H9 (cell line): Measurements from ENCODE around the gene GCN1. TPM values are rescaled to one million over a fixed set of nuclear protein-coding genes. Genes with fewer than 3 reads are reported as not detected.

Experiments
- DNase-seq: peaks from one replicate; pipeline ENCODE4 v3.0.0-alpha.2; 2017
- H2AFZ ChIP-seq: one replicate; pipeline ENCODE4 v1.6.1; 2013; ENCODE audit warnings: mild to moderate bottlenecking, low read length, control low read depth, moderate library complexity
- H2AK5ac ChIP-seq: 2 replicates; pipeline ENCODE4 v1.6.1; 2013; ENCODE audit warnings: low read length, control low read depth, mixed read lengths; ENCODE audit not compliant: insufficient read length
- H2BK120ac ChIP-seq: one replicate; pipeline ENCODE4 v1.6.1; 2013; ENCODE audit warnings: low read depth, mild to moderate bottlenecking, low read length, control low read depth, inconsistent platforms; ENCODE audit not compliant: poor library complexity, severe bottlenecking
- H2BK12ac ChIP-seq: 2 replicates; pipeline ENCODE4 v1.6.1; 2013; ENCODE audit warnings: low read length, control low read depth, mixed read lengths, low read depth; ENCODE audit not compliant: insufficient read length
- H2BK15ac ChIP-seq: 2 replicates; pipeline ENCODE4 v1.6.1; 2013; ENCODE audit warnings: low read depth, low read length, control low read depth
- H2BK20ac ChIP-seq: one replicate; pipeline ENCODE4 v1.6.1; 2013; ENCODE audit warnings: low read depth, mild to moderate bottlenecking, low read length, control low read depth, inconsistent platforms; ENCODE audit not compliant: poor library complexity, severe bottlenecking
- H2BK5ac ChIP-seq: 2 replicates; pipeline ENCODE4 v1.6.1; 2013; ENCODE audit warnings: low read length, control low read depth, mixed read lengths; ENCODE audit not compliant: insufficient read length
- H3K14ac ChIP-seq: 2 replicates; pipeline ENCODE4 v1.6.1; 2013; ENCODE audit warnings: low read length, control low read depth; ENCODE audit not compliant: insufficient read depth
- H3K18ac ChIP-seq: 2 replicates; pipeline ENCODE4 v1.6.1; 2013; ENCODE audit warnings: low read depth, mild to moderate bottlenecking, mixed read lengths, low read length, control low read depth; ENCODE audit not compliant: insufficient read length
- H3K23ac ChIP-seq: 2 replicates; pipeline ENCODE4 v1.6.1; 2013; ENCODE audit warnings: low read length, control low read depth, mixed read lengths, low read depth; ENCODE audit not compliant: insufficient read length
- H3K23me2 ChIP-seq: 2 replicates; pipeline ENCODE4 v1.6.1; 2013; ENCODE audit warnings: low read depth, mild to moderate bottlenecking, mixed read lengths, low read length, control low read depth; ENCODE audit not compliant: insufficient read length, poor library complexity, severe bottlenecking
- H3K27ac ChIP-seq: 2 replicates; pipeline ENCODE4 v1.5.1; 2013; ENCODE audit warnings: low read length, control low read depth, mixed read lengths, low read depth; ENCODE audit not compliant: insufficient read length
- H3K27me3 ChIP-seq: 2 replicates; pipeline ENCODE4 v1.6.1; 2013; ENCODE audit warnings: low read length, control low read depth, inconsistent platforms; ENCODE audit not compliant: insufficient read depth
- H3K4ac ChIP-seq: 2 replicates; pipeline ENCODE4 v1.6.1; 2013; ENCODE audit warnings: low read depth, mild to moderate bottlenecking, control low read depth, inconsistent platforms, low read length, moderate library complexity
- H3K4me1 ChIP-seq: 2 replicates; pipeline ENCODE4 v1.6.1; 2013; ENCODE audit warnings: low read length, control low read depth, inconsistent platforms; ENCODE audit not compliant: insufficient read depth
- H3K4me2 ChIP-seq: 2 replicates; pipeline ENCODE4 v1.6.1; 2013; ENCODE audit warnings: low read length, control low read depth, mixed read lengths; ENCODE audit not compliant: insufficient read length, insufficient read depth
- H3K56ac ChIP-seq: 2 replicates; pipeline ENCODE4 v1.6.1; 2013; ENCODE audit warnings: low read depth, mild to moderate bottlenecking, mixed read lengths, low read length, control low read depth; ENCODE audit not compliant: insufficient read length
- H3K79me1 ChIP-seq: 2 replicates; pipeline ENCODE4 v1.6.1; 2013; ENCODE audit warnings: low read depth, mild to moderate bottlenecking, moderate library complexity, low read length, control low read depth, inconsistent platforms; ENCODE audit not compliant: insufficient read depth, poor library complexity, severe bottlenecking
- H3K79me2 ChIP-seq: 2 replicates; pipeline ENCODE4 v1.6.1; 2013; ENCODE audit warnings: low read length, control low read depth, inconsistent platforms; ENCODE audit not compliant: insufficient read depth
- H3K9ac ChIP-seq: 2 replicates; pipeline ENCODE4 v1.6.1; 2013; ENCODE audit warnings: low read length, control low read depth, mixed read lengths; ENCODE audit not compliant: insufficient read length; ENCODE audit errors: extremely low read depth
- H3K9me3 ChIP-seq: one replicate; pipeline ENCODE4 v1.6.1; 2013; ENCODE audit warnings: low read depth, low read length, inconsistent platforms; ENCODE audit not compliant: control insufficient read depth
- H3T11ph ChIP-seq: one replicate; pipeline ENCODE4 v1.6.1; 2013; ENCODE audit warnings: mild to moderate bottlenecking, low read length, control low read depth, inconsistent platforms
- H4K20me1 ChIP-seq: one replicate; pipeline ENCODE4 v1.6.1; 2013; ENCODE audit not compliant: control insufficient read depth, insufficient read length, insufficient read depth
- H4K5ac ChIP-seq: 2 replicates; pipeline ENCODE4 v1.6.1; 2013; ENCODE audit warnings: low read depth, mild to moderate bottlenecking, mixed read lengths, low read length, control low read depth; ENCODE audit not compliant: insufficient read length
- H4K8ac ChIP-seq: replicated peaks from 2 replicates; pipeline ENCODE4 v1.6.1; 2013; ENCODE audit warnings: low read length, control low read depth, mixed read lengths, low read depth; ENCODE audit not compliant: insufficient read length
- H4K91ac ChIP-seq: 2 replicates; pipeline ENCODE4 v1.6.1; 2013; ENCODE audit warnings: low read depth, mild to moderate bottlenecking, moderate library complexity, mixed read lengths, low read length, control low read depth; ENCODE audit not compliant: insufficient read length
- H3K27ac Mint-ChIP-seq, 3 experiments: 2 replicates in 2 of 3; 3 replicates in 1 of 3; pipeline ENCODE4 v1.8.0; 2020 to 2021; ENCODE audit warnings: mixed read lengths in 3 of 3, mild to moderate bottlenecking in 1 of 3, moderate library complexity in 1 of 3
- H3K27me3 Mint-ChIP-seq: 2 replicates; pipeline ENCODE4 v1.8.0; 2021; ENCODE audit warnings: low read depth, mild to moderate bottlenecking, moderate library complexity, mixed read lengths
- H3K36me3 Mint-ChIP-seq, 3 experiments: 2 replicates in 2 of 3; 3 replicates in 1 of 3; pipeline ENCODE4 v1.8.0; 2020 to 2021; ENCODE audit warnings: low read depth in 3 of 3, mixed read lengths in 3 of 3; ENCODE audit not compliant: insufficient read depth in 1 of 3
- H3K4me1 Mint-ChIP-seq, 2 experiments: 2 replicates each; pipeline ENCODE4 v1.8.0; 2020; ENCODE audit warnings: mixed read lengths in 2 of 2
- H3K4me3 Mint-ChIP-seq, 2 experiments: 2 replicates in 1 of 2; 3 replicates in 1 of 2; pipeline ENCODE4 v1.8.0; 2020 to 2021; ENCODE audit warnings: mild to moderate bottlenecking in 2 of 2, mixed read lengths in 2 of 2, moderate library complexity in 1 of 2
- H3K9me3 Mint-ChIP-seq, 2 experiments: 2 replicates in 1 of 2; 3 replicates in 1 of 2; pipeline ENCODE4 v1.8.0; 2020; ENCODE audit warnings: mild to moderate bottlenecking in 2 of 2, mixed read lengths in 2 of 2, moderate library complexity in 1 of 2
- WGBS: extraction: QIAGEN DNeasy Blood & Tissue Kit; methylation state at CpG from one replicate; pipeline ENCODE4 v1.1.7; 2013; ENCODE audit warnings: missing lambda C conversion rate, low lambda C conversion rate, mixed read lengths; ENCODE audit not compliant: insufficient read length; ENCODE audit errors: extremely low coverage; 5-methylcytosine and 5-hydroxymethylcytosine counted together
- total RNA-seq: library from RNA; stranded (reverse); gene quantifications from 2 replicates; pipeline ENCODE4 v1.2.1, GENCODE V29; 2021
- TF ChIP-seq, protein P1 (sequence below): fragments of 200-600 bp; sonication (generic); conservative IDR thresholded peaks from 3 replicates; pipeline ENCODE4 v1.8.0; 2021; ENCODE audit warnings: antibody characterized with exemption, mild to moderate bottlenecking

Gene GCN1
- total RNA-seq, 1 experiment from 2014 or later = 137 TPM

DNA sequence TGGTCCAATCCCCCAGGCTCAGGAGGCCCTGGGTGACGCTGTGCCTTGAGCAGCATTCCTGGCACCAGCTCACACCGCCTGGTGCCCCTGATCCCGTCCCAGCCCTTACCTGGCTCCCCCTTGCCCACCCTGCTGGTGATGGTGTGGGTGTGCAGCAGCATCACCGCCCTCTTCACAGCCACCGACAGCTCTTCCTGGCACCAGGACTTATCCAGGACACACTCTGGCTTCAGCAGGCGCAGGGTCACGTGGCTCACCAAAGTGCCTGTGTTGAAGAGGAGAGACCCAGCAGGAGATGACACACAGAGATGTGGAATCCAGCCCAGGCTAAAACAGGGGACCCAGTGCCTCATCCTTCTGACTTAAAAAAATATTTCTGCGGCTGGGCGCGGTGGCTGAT, 36.2 kb downstream of the GCN1 start:
- TF ChIP-seq, protein P1, sequence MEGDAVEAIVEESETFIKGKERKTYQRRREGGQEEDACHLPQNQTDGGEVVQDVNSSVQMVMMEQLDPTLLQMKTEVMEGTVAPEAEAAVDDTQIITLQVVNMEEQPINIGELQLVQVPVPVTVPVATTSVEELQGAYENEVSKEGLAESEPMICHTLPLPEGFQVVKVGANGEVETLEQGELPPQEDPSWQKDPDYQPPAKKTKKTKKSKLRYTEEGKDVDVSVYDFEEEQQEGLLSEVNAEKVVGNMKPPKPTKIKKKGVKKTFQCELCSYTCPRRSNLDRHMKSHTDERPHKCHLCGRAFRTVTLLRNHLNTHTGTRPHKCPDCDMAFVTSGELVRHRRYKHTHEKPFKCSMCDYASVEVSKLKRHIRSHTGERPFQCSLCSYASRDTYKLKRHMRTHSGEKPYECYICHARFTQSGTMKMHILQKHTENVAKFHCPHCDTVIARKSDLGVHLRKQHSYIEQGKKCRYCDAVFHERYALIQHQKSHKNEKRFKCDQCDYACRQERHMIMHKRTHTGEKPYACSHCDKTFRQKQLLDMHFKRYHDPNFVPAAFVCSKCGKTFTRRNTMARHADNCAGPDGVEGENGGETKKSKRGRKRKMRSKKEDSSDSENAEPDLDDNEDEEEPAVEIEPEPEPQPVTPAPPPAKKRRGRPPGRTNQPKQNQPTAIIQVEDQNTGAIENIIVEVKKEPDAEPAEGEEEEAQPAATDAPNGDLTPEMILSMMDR = no peak
- no peaks in the 10 kb centered on the region for H3K9me3 ChIP-seq
- no peak overlapping the region for H3T11ph ChIP-seq
- no peak overlapping the region for H3K27ac ChIP-seq
- no peak overlapping the region for H2BK120ac ChIP-seq
- no peaks in the 10 kb centered on the region for H3K27me3 Mint-ChIP-seq
- no peak overlapping the region for H3K18ac ChIP-seq
- H2BK20ac ChIP-seq = no peak overlapping the region
- no peak overlapping the region for H3K4ac ChIP-seq
- no peak overlapping the region for H3K23ac ChIP-seq
- no peak overlapping the region for H2BK5ac ChIP-seq
- no CpG with 5 or more reads among the region's 10 CpGs for WGBS
- no peaks in the 10 kb centered on the region for H3K9me3 Mint-ChIP-seq
- H3K23me2 ChIP-seq = no peaks in the 10 kb centered on the region
- H4K5ac ChIP-seq = no peak overlapping the region
- H3K4me3 Mint-ChIP-seq = no peak overlapping the region
- H3K79me2 ChIP-seq = no peaks in the 10 kb centered on the region
- no peak overlapping the region for H3K56ac ChIP-seq
- H3K79me1 ChIP-seq = no peaks in the 10 kb centered on the region
- H3K27me3 ChIP-seq = no peaks in the 10 kb centered on the region
- H2BK12ac ChIP-seq = no peak overlapping the region
- no peaks in the 10 kb centered on the region for H3K4me1 Mint-ChIP-seq
- no peak overlapping the region for H3K4me2 ChIP-seq
- H4K20me1 ChIP-seq = peaks cover 2% of the 10 kb centered on the region
- H2BK15ac ChIP-seq = no peak overlapping the region
- H3K36me3 Mint-ChIP-seq = peaks cover 73 to 100% (median 98%) of the 10 kb centered on the region in 3 experiments
- DNase-seq = no peak
- no peaks in the 10 kb centered on the region for H3K4me1 ChIP-seq
- no peak overlapping the region for H3K27ac Mint-ChIP-seq
- H3K14ac ChIP-seq = no peak overlapping the region
- no peak overlapping the region for H4K91ac ChIP-seq
- H3K9ac ChIP-seq = no peak overlapping the region
- no peak overlapping the region for H4K8ac ChIP-seq
- H2AK5ac ChIP-seq = no peak overlapping the region
- no peak overlapping the region for H2AFZ ChIP-seq
